Karpas-422 (cell line): ENCODE measurements around the gene EYA3. TPM values are rescaled to one million over a fixed set of nuclear protein-coding genes. Genes with fewer than 3 reads are reported as not detected.

Source experiments
- DNase-seq: peaks from one replicate; pipeline ENCODE4 v3.0.0-alpha.2; 2015
- H2AFZ ChIP-seq: fragments of 200-600 bp; sonication (generic); 2 replicates; pipeline ENCODE4 v1.6.1; 2014; ENCODE audit warnings: antibody characterized with exemption, low read length, mixed read lengths
- H3K27ac ChIP-seq: fragments of 200-600 bp; sonication (generic); 2 replicates; pipeline ENCODE4 v1.5.1; 2014; ENCODE audit warnings: mild to moderate bottlenecking, low read length, moderate library complexity
- H3K27me3 ChIP-seq: fragments of 200-600 bp; sonication (generic); 2 replicates; pipeline ENCODE4 v1.6.1; 2014; ENCODE audit warnings: low read length, mixed read lengths
- H3K36me3 ChIP-seq: fragments of 200-600 bp; sonication (generic); 2 replicates; pipeline ENCODE4 v1.6.1; 2014; ENCODE audit warnings: low read length, mixed read lengths; ENCODE audit not compliant: insufficient read depth
- H3K4me1 ChIP-seq: fragments of 200-600 bp; sonication (generic); 2 replicates; pipeline ENCODE4 v1.6.1; 2014; ENCODE audit warnings: mild to moderate bottlenecking, low read length, mixed read lengths
- H3K4me2 ChIP-seq: fragments of 200-600 bp; sonication (generic); 2 replicates; pipeline ENCODE4 v1.6.1; 2014; ENCODE audit warnings: low read length, low read depth, mild to moderate bottlenecking; ENCODE audit not compliant: poor library complexity, severe bottlenecking
- H3K4me3 ChIP-seq: fragments of 200-600 bp; sonication (generic); 2 replicates; pipeline ENCODE4 v1.5.1; 2014; ENCODE audit warnings: mild to moderate bottlenecking, antibody characterized with exemption, low read length, mixed read lengths
- H3K79me2 ChIP-seq: fragments of 200-600 bp; sonication (generic); 2 replicates; pipeline ENCODE4 v1.6.1; 2014; ENCODE audit warnings: mild to moderate bottlenecking, low read length, mixed read lengths
- H3K9ac ChIP-seq: fragments of 200-600 bp; sonication (generic); 2 replicates; pipeline ENCODE4 v1.6.0; 2014; ENCODE audit warnings: low read length
- H3K9me2 ChIP-seq: fragments of 200-600 bp; sonication (generic), shearing (Covaris generic); replicated peaks from 2 replicates; pipeline ENCODE4 v1.6.0; 2014; ENCODE audit warnings: mild to moderate bottlenecking, low read length, moderate library complexity; ENCODE audit not compliant: insufficient read depth
- H3K9me3 ChIP-seq: fragments of 300-700, 200-600 bp; sonication (generic); 2 replicates; pipeline ENCODE4 v1.6.1; 2014; ENCODE audit warnings: low read length, mixed read lengths
- H4K20me1 ChIP-seq: fragments of 200-600 bp; sonication (generic); 2 replicates; pipeline ENCODE4 v1.6.1; 2014; ENCODE audit warnings: mild to moderate bottlenecking, antibody characterized with exemption, low read length, low read depth; ENCODE audit not compliant: insufficient read depth
- total RNA-seq: library from RNA; depleted of rRNA; stranded (reverse); fragments of >200 nt; shearing (Covaris generic); gene quantifications from 2 replicates; pipeline ENCODE4 v1.2.3, GENCODE V29; 2014; ENCODE audit warnings: low replicate concordance

The EYA3 gene
- total RNA-seq, 1 experiment from 2014 or later = 28.3 TPM

DNA sequence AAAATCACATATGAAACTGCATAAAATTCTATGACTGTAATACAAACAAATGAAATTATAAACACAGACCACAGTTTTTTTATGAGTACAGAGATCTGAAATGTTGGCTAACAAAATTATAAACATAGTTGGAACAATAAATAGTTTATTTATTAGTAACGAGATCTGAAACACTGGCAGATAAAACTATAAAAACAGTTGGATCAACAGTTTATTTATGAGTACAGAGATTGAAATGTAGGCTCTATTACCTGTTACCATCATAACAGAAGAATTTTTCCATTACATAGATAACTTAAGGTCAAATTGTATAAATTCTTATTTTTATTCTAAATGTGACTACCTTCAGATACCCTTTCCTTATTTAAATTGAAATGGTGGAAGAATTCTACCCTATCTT is 14.5 kb downstream of the EYA3 start:
- no peak overlapping the region for H3K9ac ChIP-seq
- peaks cover 95% of the 10 kb centered on the region for H3K79me2 ChIP-seq
- H3K27me3 ChIP-seq = no peaks in the 10 kb centered on the region
- DNase-seq = no peak
- H4K20me1 ChIP-seq = no peaks in the 10 kb centered on the region
- H3K4me1 ChIP-seq = peaks cover 63% of the 10 kb centered on the region
- no peaks in the 10 kb centered on the region for H3K9me2 ChIP-seq
- no peak overlapping the region for H2AFZ ChIP-seq
- H3K4me3 ChIP-seq = no peak overlapping the region
- no peaks in the 10 kb centered on the region for H3K9me3 ChIP-seq
- H3K27ac ChIP-seq = peak overlapping the region; percentile 20
- peaks cover 15% of the 10 kb centered on the region; the same call in 1 of the 2 replicates for H3K36me3 ChIP-seq
- peak overlapping the region; percentile 20 for H3K4me2 ChIP-seq

DNA sequence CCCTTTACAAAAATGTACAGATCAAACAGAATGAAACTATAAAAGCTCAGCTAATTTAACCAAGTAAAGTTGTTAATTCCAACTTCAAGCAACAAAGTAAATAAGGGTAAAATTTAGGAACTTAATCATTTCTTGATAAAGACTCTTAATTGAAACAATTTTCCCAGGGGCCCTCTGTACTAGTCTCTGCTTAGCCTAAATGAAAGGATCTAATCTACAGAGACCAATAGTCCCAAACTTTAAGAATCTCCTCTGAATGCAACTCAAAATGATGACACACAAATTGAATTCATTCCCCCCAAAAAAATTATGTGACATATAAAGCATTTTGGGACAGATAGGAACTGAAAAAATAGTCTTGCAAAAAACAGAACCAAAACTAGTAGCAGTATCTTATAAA is 16.6 kb downstream of the EYA3 start:
- H3K4me2 ChIP-seq = peak overlapping the region; percentile 42
- H3K9me3 ChIP-seq = no peaks in the 10 kb centered on the region
- H3K9ac ChIP-seq = no peak overlapping the region
- H3K27ac ChIP-seq = peak overlapping the region; percentile 62
- no peaks in the 10 kb centered on the region for H3K9me2 ChIP-seq
- no peak for DNase-seq
- H3K4me3 ChIP-seq = peak overlapping the region; percentile 19; the same call in 1 of the 2 replicates
- H3K36me3 ChIP-seq = peaks cover 5% of the 10 kb centered on the region; the same call in 1 of the 2 replicates
- no peaks in the 10 kb centered on the region for H4K20me1 ChIP-seq
- peaks cover 72% of the 10 kb centered on the region for H3K4me1 ChIP-seq
- no peaks in the 10 kb centered on the region for H3K27me3 ChIP-seq
- H2AFZ ChIP-seq = no peak overlapping the region
- peaks cover 95% of the 10 kb centered on the region for H3K79me2 ChIP-seq

DNA sequence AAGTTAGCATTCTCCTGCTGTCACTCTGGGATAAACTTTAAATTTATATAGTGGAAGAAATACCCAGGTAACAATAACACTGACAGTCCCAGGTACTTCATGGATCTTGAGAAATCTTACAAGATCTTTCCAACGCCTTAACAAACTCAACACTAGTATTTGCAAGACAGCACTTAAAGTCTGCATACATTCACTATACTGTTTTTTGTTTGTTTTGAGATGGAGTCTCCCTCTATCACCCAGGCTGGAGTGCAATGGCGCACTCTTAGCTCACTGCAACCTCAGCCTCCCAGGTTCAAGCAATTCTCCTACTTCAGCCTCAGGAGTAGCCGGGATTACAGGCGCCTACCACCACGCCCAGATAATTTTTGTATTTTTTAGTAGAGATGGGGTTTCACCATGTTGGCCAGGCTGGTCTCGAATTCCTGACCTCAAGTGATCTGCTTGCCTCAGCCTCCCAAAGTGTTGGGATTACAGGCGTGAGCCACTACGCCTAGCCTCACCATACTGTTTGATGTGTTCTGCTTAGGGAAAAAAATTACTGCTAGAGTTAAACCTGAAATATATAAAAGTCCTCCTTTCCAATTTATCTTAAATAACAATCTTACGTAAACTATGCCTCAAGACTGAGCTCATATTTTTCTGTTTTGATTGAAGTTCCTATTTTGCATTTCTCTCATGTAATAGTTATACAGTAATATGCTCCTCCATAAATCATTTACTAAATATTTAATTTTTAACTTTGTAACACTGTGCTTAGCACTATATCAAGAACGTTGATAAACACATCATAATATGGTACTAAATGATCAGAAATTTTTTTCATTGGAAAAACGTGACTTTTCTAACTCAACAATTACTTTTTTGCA is 17.5 kb downstream of the EYA3 start:
- Histone ChIP-seq H3K9me3 (no peaks in the 10 kb centered on the region), H3K27ac (peak overlapping the region; percentile 62), H3K4me1 (peaks cover 76% of the 10 kb centered on the region), H3K9me2 (no peaks in the 10 kb centered on the region), H3K9ac (no peak overlapping the region), H3K4me3 (no peak overlapping the region), H3K36me3 (peaks cover 7% of the 10 kb centered on the region; the same call in 1 of the 2 replicates), H3K4me2 (no peak overlapping the region), H3K27me3 (no peaks in the 10 kb centered on the region), H4K20me1 (no peaks in the 10 kb centered on the region), H3K79me2 (peaks cover 97% of the 10 kb centered on the region), H2AFZ (no peak overlapping the region)
- DNase-seq = no peak

DNA sequence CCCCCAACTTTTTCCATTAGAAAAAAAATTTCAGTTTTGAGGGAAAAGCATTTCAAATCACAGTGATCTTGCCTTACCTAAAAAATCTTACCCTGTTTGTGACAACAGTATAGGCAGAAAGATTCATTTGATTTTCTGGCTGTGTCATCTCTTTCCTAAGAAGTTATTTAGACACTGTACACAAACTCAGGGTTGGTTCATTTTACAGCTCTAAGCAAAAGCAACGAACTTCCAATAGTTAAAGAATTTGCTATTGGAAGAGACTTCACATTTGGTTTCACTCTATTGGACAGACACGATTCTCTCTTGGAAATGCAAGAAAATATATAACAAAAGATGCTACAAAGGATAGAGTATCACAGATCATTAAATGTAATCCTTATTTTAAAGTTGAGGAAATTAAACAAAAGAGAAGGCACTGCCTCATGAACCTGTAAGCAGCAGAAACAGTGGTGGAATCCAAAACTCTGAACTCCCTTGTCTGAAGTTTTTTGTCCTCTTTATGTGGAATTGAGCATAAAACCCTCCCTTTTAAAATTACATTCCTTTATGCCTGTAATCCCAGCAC is 20.8 kb downstream of the EYA3 start:
- DNase-seq = no peak
- H3K4me2 ChIP-seq = peak overlapping the region; percentile 50

GRCh38 chr1:28066393-28067154 is 21.8 kb downstream of the EYA3 start:
- peak overlapping the region; percentile 40 for H3K4me2 ChIP-seq
- H3K4me1 ChIP-seq = peaks cover 76% of the 10 kb centered on the region
- no peaks in the 10 kb centered on the region for H4K20me1 ChIP-seq
- H3K36me3 ChIP-seq = peaks cover 10% of the 10 kb centered on the region
- H3K27ac ChIP-seq = peak overlapping the region; percentile 63
- no peak overlapping the region; the same call in 1 of the 2 replicates for H3K4me3 ChIP-seq
- no peak for DNase-seq
- no peaks in the 10 kb centered on the region for H3K9me2 ChIP-seq
- H3K9ac ChIP-seq = peak overlapping the region; percentile 41; the same call in 1 of the 2 replicates
- H2AFZ ChIP-seq = no peak overlapping the region
- H3K27me3 ChIP-seq = no peaks in the 10 kb centered on the region
- H3K79me2 ChIP-seq = peaks cover 98% of the 10 kb centered on the region
- H3K9me3 ChIP-seq = no peaks in the 10 kb centered on the region

More for the DNA sequence above, 20.8 kb downstream of the EYA3 start:
- no peaks in the 10 kb centered on the region for H4K20me1 ChIP-seq
- H3K9me3 ChIP-seq = no peaks in the 10 kb centered on the region
- H2AFZ ChIP-seq = no peak overlapping the region
- H3K27me3 ChIP-seq = no peaks in the 10 kb centered on the region
- peaks cover 98% of the 10 kb centered on the region for H3K79me2 ChIP-seq
- peak overlapping the region; percentile 63 for H3K27ac ChIP-seq
- no peak overlapping the region for H3K4me3 ChIP-seq
- peak overlapping the region; percentile 42 for H3K9ac ChIP-seq
- H3K9me2 ChIP-seq = no peaks in the 10 kb centered on the region
- H3K36me3 ChIP-seq = peaks cover 10% of the 10 kb centered on the region
- H3K4me1 ChIP-seq = peaks cover 77% of the 10 kb centered on the region

GRCh38 chr1:28064064-28064463 is 24.3 kb downstream of the EYA3 start:
- H3K4me3 ChIP-seq = no peak overlapping the region
- peak overlapping the region; percentile 47 for H3K4me2 ChIP-seq
- H3K27ac ChIP-seq = peak overlapping the region; percentile 63
- no peaks in the 10 kb centered on the region for H3K9me2 ChIP-seq
- no peak overlapping the region for H2AFZ ChIP-seq
- no peaks in the 10 kb centered on the region for H3K27me3 ChIP-seq
- H3K9ac ChIP-seq = no peak overlapping the region
- no peaks in the 10 kb centered on the region for H4K20me1 ChIP-seq
- peaks cover 98% of the 10 kb centered on the region for H3K79me2 ChIP-seq
- peaks cover 10% of the 10 kb centered on the region for H3K36me3 ChIP-seq
- no peaks in the 10 kb centered on the region for H3K9me3 ChIP-seq
- DNase-seq = no peak
- H3K4me1 ChIP-seq = peaks cover 89% of the 10 kb centered on the region

DNA sequence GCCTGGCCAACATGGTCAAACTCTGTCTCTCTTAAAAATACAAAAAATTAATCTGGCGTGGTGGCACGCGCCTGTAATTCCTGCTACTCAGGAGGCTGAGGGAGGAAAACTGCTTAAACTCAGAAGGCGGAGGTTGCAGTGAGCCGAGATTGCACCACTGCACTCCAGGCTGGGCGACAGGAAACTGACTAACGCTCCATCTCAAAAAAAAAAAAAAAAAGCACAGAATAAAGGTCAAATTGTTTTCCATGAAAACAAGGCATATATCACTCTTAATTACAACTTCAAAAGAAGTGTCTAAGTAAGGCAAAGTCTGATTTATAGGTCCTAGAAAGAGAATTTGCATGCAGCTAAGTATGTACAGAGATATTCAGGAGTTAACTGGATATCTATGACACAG is 25.6 kb downstream of the EYA3 start:
- no peak overlapping the region for H3K9ac ChIP-seq
- no peak overlapping the region for H3K4me3 ChIP-seq
- no peaks in the 10 kb centered on the region for H4K20me1 ChIP-seq
- H2AFZ ChIP-seq = no peak overlapping the region
- peak overlapping the region; percentile 21 for H3K4me2 ChIP-seq
- H3K36me3 ChIP-seq = peaks cover 10% of the 10 kb centered on the region
- peaks cover 99% of the 10 kb centered on the region for H3K79me2 ChIP-seq
- peak overlapping the region; percentile 62 for H3K27ac ChIP-seq
- H3K9me2 ChIP-seq = no peaks in the 10 kb centered on the region
- H3K27me3 ChIP-seq = no peaks in the 10 kb centered on the region
- no peaks in the 10 kb centered on the region for H3K9me3 ChIP-seq
- peaks cover 92% of the 10 kb centered on the region for H3K4me1 ChIP-seq
- no peak for DNase-seq
